HEK293 (cell line): ENCODE results near the gene EFCAB8.

Experiments
- CTCF ChIA-PET: fragments of 350-600 bp; formaldehyde crosslinking; extraction: SDS; loops from one replicate; lab custom pipeline; 2021; ENCODE audit warnings: antibody characterized with exemption; lab: Yijun Ruan, JAX
- POLR2A ChIA-PET: fragments of 300-600 bp; formaldehyde crosslinking; extraction: SDS; loops from one replicate; lab custom pipeline; 2020; ENCODE audit warnings: antibody characterized with exemption, inconsistent platforms; lab: Yijun Ruan, JAX
- H3K27ac ChIP-seq: fragments of 200-500 bp; sonication (Bioruptor generic); 2 replicates; pipeline ENCODE4 v1.5.1; 2014; ENCODE audit warnings: low read depth, low read length, control low read depth, inconsistent platforms; ENCODE audit errors: extremely low read depth
- H3K36me3 ChIP-seq, 2 experiments: fragments of 200-500 bp in 1 of 2; sonication (Bioruptor generic) in 1 of 2; 1 replicate in 1 of 2; 2 replicates in 1 of 2; pipeline ENCODE4 v1.5.1; 2014 to 2017; ENCODE audit warnings: inconsistent platforms in 2 of 2, low read length in 2 of 2; ENCODE audit not compliant: control insufficient read depth in 2 of 2, insufficient read depth in 1 of 2
- H3K4me1 ChIP-seq: fragments of 200-500 bp; sonication (Bioruptor generic); 2 replicates; pipeline ENCODE4 v1.5.1; 2014; ENCODE audit warnings: mild to moderate bottlenecking, low read length, inconsistent platforms; ENCODE audit not compliant: control insufficient read depth, insufficient read depth
- H3K4me3 ChIP-seq: 2 replicates; pipeline ENCODE4 v1.5.1; 2011; ENCODE audit warnings: low read depth, mild to moderate bottlenecking, control low read depth, low read length, moderate library complexity
- H3K9me3 ChIP-seq: fragments of 200-500 bp; sonication (Bioruptor generic); 2 replicates; pipeline ENCODE4 v1.5.1; 2014; ENCODE audit warnings: low read depth, low read length, inconsistent platforms; ENCODE audit not compliant: control insufficient read depth, insufficient read depth
- BCL11B ChIP-seq: fragments of 450-650 bp; formaldehyde crosslinking; IDR thresholded peaks from 2 replicates; pipeline ENCODE4 v1.5.1; 2016; ENCODE audit warnings: low read depth, missing biosample characterization, missing genetic modification characterization
- GLI4 ChIP-seq: fragments of 450-650 bp; formaldehyde crosslinking; IDR thresholded peaks from 2 replicates; pipeline ENCODE4 v1.5.1; 2016; ENCODE audit warnings: missing biosample characterization, missing genetic modification characterization
- MYNN ChIP-seq: fragments of 450-650 bp; formaldehyde crosslinking; IDR thresholded peaks from 2 replicates; pipeline ENCODE4 v1.5.1; 2016; ENCODE audit warnings: missing biosample characterization, missing genetic modification characterization, borderline replicate concordance
- PRDM4 ChIP-seq: fragments of 450-650 bp; formaldehyde crosslinking; IDR thresholded peaks from 2 replicates; pipeline ENCODE4 v1.5.1; 2017; ENCODE audit warnings: missing biosample characterization, missing genetic modification characterization
- PRDM6 ChIP-seq: fragments of 450-650 bp; formaldehyde crosslinking; IDR thresholded peaks from 2 replicates; pipeline ENCODE4 v1.5.1; 2017; ENCODE audit warnings: missing biosample characterization, missing genetic modification characterization
- SP2 ChIP-seq: fragments of 450-650 bp; formaldehyde crosslinking; IDR thresholded peaks from 2 replicates; pipeline ENCODE4 v1.5.1; 2016; ENCODE audit warnings: missing biosample characterization, missing genetic modification characterization
- TCF7L2 ChIP-seq: IDR thresholded peaks from 2 replicates; pipeline ENCODE4 v1.6.1; 2011; ENCODE audit warnings: low read depth, mild to moderate bottlenecking, inconsistent platforms, low read length, moderate library complexity, borderline replicate concordance
- YY1 ChIP-seq: fragments of 450-650 bp; formaldehyde crosslinking; IDR thresholded peaks from 2 replicates; pipeline ENCODE4 v1.5.1; 2018; ENCODE audit warnings: missing biosample characterization, missing genetic modification characterization
- YY2 ChIP-seq: fragments of 450-650 bp; formaldehyde crosslinking; IDR thresholded peaks from 2 replicates; pipeline ENCODE4 v1.5.1; 2016; ENCODE audit warnings: missing biosample characterization, missing genetic modification characterization
- ZBTB48 ChIP-seq: fragments of 450-650 bp; formaldehyde crosslinking; IDR thresholded peaks from 2 replicates; pipeline ENCODE4 v1.5.1; 2016; ENCODE audit warnings: missing biosample characterization, missing genetic modification characterization
- ZBTB6 ChIP-seq: fragments of 450-650 bp; formaldehyde crosslinking; IDR thresholded peaks from 2 replicates; pipeline ENCODE4 v1.5.1; 2017; ENCODE audit warnings: missing biosample characterization, missing genetic modification characterization
- ZFP37 ChIP-seq: fragments of 450-650 bp; formaldehyde crosslinking; IDR thresholded peaks from 2 replicates; pipeline ENCODE4 v1.5.1; 2016; ENCODE audit warnings: missing biosample characterization, missing genetic modification characterization
- ZIC2 ChIP-seq: fragments of 450-650 bp; formaldehyde crosslinking; IDR thresholded peaks from 2 replicates; pipeline ENCODE4 v1.5.1; 2016; ENCODE audit warnings: missing biosample characterization, missing genetic modification characterization
- ZNF112 ChIP-seq: fragments of 450-650 bp; formaldehyde crosslinking; IDR thresholded peaks from 2 replicates; pipeline ENCODE4 v1.5.0; 2017; ENCODE audit warnings: missing biosample characterization, missing genetic modification characterization
- ZNF114 ChIP-seq: fragments of 450-650 bp; formaldehyde crosslinking; IDR thresholded peaks from 2 replicates; pipeline ENCODE4 v1.5.0; 2017; ENCODE audit warnings: missing biosample characterization, missing genetic modification characterization
- ZNF121 ChIP-seq: fragments of 450-650 bp; formaldehyde crosslinking; IDR thresholded peaks from 2 replicates; pipeline ENCODE4 v1.5.1; 2016; ENCODE audit warnings: missing biosample characterization, missing genetic modification characterization
- ZNF132 ChIP-seq: fragments of 450-650 bp; formaldehyde crosslinking; IDR thresholded peaks from 2 replicates; pipeline ENCODE4 v1.5.1; 2017; ENCODE audit warnings: missing biosample characterization, missing genetic modification characterization, borderline replicate concordance
- ZNF140 ChIP-seq: fragments of 450-650 bp; formaldehyde crosslinking; IDR thresholded peaks from 2 replicates; pipeline ENCODE4 v1.5.1; 2016; ENCODE audit warnings: missing biosample characterization, missing genetic modification characterization
- ZNF169 ChIP-seq: fragments of 450-650 bp; formaldehyde crosslinking; IDR thresholded peaks from 2 replicates; pipeline ENCODE4 v1.5.1; 2016; ENCODE audit warnings: missing biosample characterization, missing genetic modification characterization
- ZNF211 ChIP-seq: fragments of 450-650 bp; formaldehyde crosslinking; IDR thresholded peaks from 2 replicates; pipeline ENCODE4 v1.5.1; 2016; ENCODE audit warnings: low read depth, missing biosample characterization, missing genetic modification characterization
- ZNF324 ChIP-seq: fragments of 450-650 bp; formaldehyde crosslinking; IDR thresholded peaks from 2 replicates; pipeline ENCODE4 v1.5.1; 2016; ENCODE audit warnings: missing biosample characterization, missing genetic modification characterization
- ZNF423 ChIP-seq: fragments of 450-650 bp; formaldehyde crosslinking; IDR thresholded peaks from 2 replicates; pipeline ENCODE4 v1.5.1; 2016; ENCODE audit warnings: missing biosample characterization, missing genetic modification characterization
- ZNF521 ChIP-seq: fragments of 450-650 bp; formaldehyde crosslinking; IDR thresholded peaks from 2 replicates; pipeline ENCODE4 v1.5.1; 2017; ENCODE audit warnings: missing biosample characterization, mild to moderate bottlenecking, missing genetic modification characterization
- ZNF580 ChIP-seq: fragments of 450-650 bp; formaldehyde crosslinking; IDR thresholded peaks from 2 replicates; pipeline ENCODE4 v1.5.1; 2016; ENCODE audit warnings: missing biosample characterization, missing genetic modification characterization
- ZNF76 ChIP-seq: fragments of 450-650 bp; formaldehyde crosslinking; IDR thresholded peaks from 2 replicates; pipeline ENCODE4; 2016; ENCODE audit warnings: low read depth, missing biosample characterization, missing genetic modification characterization, borderline replicate concordance
- ZNF777 ChIP-seq: fragments of 450-650 bp; formaldehyde crosslinking; IDR thresholded peaks from 2 replicates; pipeline ENCODE4 v1.5.1; 2017; ENCODE audit warnings: missing biosample characterization, missing genetic modification characterization, borderline replicate concordance
- TF ChIP-seq, protein P1 (sequence below): fragments of 450-650 bp; formaldehyde crosslinking; IDR thresholded peaks from 2 replicates; pipeline ENCODE4 v1.5.1; 2016; ENCODE audit warnings: missing biosample characterization, missing genetic modification characterization

EFCAB8 gene

GRCh38 chr20:32875673-32876072 lies 16.9 kb downstream of the EFCAB8 start (continued):
- TF ChIP-seq MYNN (tag by site-specific recombination) (no peak), ZNF169 (tag by site-specific recombination) (no peak), YY2 (tag by site-specific recombination) (no peak), ZNF140 (no peak), ZNF76 (tag by site-specific recombination) (no peak)

DNA sequence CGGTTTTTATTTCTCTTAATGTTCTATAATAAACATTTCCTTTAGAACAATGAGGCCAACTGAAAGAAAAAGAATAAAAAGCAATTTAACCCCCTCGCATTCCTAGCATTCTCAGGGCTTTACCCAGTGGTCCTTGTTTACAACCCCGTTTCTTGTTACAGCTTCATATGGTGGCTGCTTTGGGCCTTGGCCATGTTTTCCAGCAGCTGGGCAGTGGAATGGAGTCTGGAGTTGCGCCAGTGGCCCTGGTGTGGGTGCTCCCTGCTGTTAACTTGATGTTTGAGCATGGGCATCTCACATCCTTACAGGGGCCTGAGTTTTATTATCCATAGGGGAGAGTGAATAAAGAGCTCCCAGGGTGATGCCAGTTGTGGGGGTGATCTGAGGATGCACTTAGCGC lies 18.8 kb downstream of the EFCAB8 start:
- H3K27ac ChIP-seq = no peak overlapping the region
- no peaks in the 10 kb centered on the region for H3K4me1 ChIP-seq
- no peak overlapping the region for H3K4me3 ChIP-seq
- CTCF ChIA-PET = no interaction called here
- no peaks in the 10 kb centered on the region for H3K36me3 ChIP-seq
- peak; percentile 62 for TF ChIP-seq ZIC2 (tag by site-specific recombination)
- TF ChIP-seq, protein P1, sequence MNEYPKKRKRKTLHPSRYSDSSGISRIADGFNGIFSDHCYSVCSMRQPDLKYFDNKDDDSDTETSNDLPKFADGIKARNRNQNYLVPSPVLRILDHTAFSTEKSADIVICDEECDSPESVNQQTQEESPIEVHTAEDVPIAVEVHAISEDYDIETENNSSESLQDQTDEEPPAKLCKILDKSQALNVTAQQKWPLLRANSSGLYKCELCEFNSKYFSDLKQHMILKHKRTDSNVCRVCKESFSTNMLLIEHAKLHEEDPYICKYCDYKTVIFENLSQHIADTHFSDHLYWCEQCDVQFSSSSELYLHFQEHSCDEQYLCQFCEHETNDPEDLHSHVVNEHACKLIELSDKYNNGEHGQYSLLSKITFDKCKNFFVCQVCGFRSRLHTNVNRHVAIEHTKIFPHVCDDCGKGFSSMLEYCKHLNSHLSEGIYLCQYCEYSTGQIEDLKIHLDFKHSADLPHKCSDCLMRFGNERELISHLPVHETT (tag by site-specific recombination) = no peak
- POLR2A ChIA-PET = no interaction called here
- no peaks in the 10 kb centered on the region for H3K9me3 ChIP-seq

DNA sequence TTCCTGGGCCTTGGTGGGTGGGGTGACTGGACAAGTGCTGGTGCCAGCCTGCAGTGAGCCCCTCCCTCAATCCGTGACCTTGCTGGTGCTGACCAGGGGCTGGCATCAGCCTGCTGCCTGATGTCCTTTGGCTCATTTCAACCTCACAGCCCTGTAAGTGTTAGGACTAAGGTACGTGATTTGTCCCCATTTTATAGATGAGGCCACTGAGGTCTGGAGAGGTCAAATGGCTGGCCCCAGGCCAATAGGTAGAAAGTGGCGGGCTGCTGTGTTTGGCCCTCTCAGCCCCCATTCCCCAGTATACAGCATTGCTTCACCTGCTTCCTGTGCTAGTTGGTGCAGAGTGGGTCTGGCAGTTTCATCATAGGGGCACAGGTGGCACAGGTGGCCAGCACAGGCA lies 20.1 kb downstream of the EFCAB8 start:
- TF ChIP-seq ZFP37 (tag by site-specific recombination) (no peak), ZNF580 (tag by site-specific recombination) (no peak), ZNF777 (no peak), YY1 (tag by site-specific recombination) (no peak), ZNF132 (tag by site-specific recombination) (no peak), GLI4 (no peak), SP2 (no peak), TCF7L2 (no peak), ZBTB48 (no peak), PRDM6 (no peak)
- no peak overlapping the region for H3K27ac ChIP-seq
- no peaks in the 10 kb centered on the region for H3K36me3 ChIP-seq
- H3K4me3 ChIP-seq = no peak overlapping the region
- H3K4me1 ChIP-seq = no peaks in the 10 kb centered on the region
- no peaks in the 10 kb centered on the region for H3K9me3 ChIP-seq
- ChIA-PET POLR2A (no interaction called here), CTCF (no interaction called here)

DNA sequence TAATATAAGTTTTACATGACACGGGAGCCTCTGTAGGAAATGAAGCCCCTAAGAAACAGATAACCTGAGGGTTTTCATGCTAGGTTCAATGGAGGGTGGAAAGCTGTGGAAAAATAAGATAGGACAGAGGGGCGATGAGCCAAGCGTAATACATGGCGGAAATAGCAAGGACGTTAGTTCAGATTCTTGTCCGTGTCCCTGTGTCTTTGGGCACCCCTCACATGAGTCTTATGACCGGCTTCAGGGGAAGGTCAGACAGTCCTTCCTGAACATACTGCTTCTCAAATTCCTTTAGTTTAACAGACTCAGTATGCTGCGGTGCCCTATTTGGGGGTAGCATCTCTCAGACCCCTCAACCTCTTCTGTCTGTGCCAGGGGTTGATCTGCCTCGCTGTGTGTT lies 20.8 kb downstream of the EFCAB8 start:
- H3K4me1 ChIP-seq = no peaks in the 10 kb centered on the region
- no peak overlapping the region for H3K4me3 ChIP-seq
- ChIA-PET CTCF (interaction anchor here (0.6 kb wide), 1 partner anchor 115 kb away, joined by 3 read pairs; no protein-coding TSS in a partner anchor), POLR2A (no interaction called here)
- H3K9me3 ChIP-seq = no peaks in the 10 kb centered on the region
- H3K36me3 ChIP-seq = no peaks in the 10 kb centered on the region
- H3K27ac ChIP-seq = no peak overlapping the region
- TF ChIP-seq ZNF211 (tag by site-specific recombination) (no peak), ZNF324 (tag by site-specific recombination) (no peak), ZNF423 (tag by site-specific recombination) (no peak), ZNF114 (no peak), BCL11B (tag by site-specific recombination) (no peak), PRDM4 (no peak), ZNF112 (no peak), ZNF521 (no peak), ZNF121 (tag by site-specific recombination) (no peak), ZBTB6 (tag by site-specific recombination) (no peak)
